Dermis microvascular lymphatic vessel endothelial cell (primary cell): ENCODE measurements around the gene TNIP2. TPM values are rescaled to one million over a fixed set of nuclear protein-coding genes. Genes with fewer than 3 reads are reported as not detected.
A peak's percentile ranks its signal among the peaks of the same experiment; 100 is the strongest.
"Not testable (repeated sequence)": the region's sequence is repeated elsewhere in the genome, so short reads cannot be mapped to it uniquely, and the experiment has no call there.

Source experiments
- DNase-seq, 2 donors: peaks; one replicate each; pipeline versions ENCODE4 v3.0.0 to v3.0.0-alpha.2; 2010; ENCODE audit warnings: low read depth in 2 of 2
- total RNA-seq: library from RNA; depleted of rRNA; stranded (reverse); fragments of >200 nt; gene quantifications from 2 replicates; pipeline ENCODE4 v1.2.1, GENCODE V29; 2014

TNIP2 gene
- total RNA-seq, 1 donor from 2014 or later = 71.6 TPM

GRCh38 chr4:2768124-2768523 is 12.0 kb upstream of the TNIP2 start:
- DNase-seq = no peak

- DNase-seq = no peak
Measured at GRCh38 chr4:2767705-2768074, 11.6 kb upstream of the TNIP2 start.

GRCh38 chr4:2767046-2767704 is 11.0 kb upstream of the TNIP2 start:
- DNase-seq = no peak

GRCh38 chr4:2765832-2766526 is 9.8 kb upstream of the TNIP2 start:
- DNase-seq = no peak

- no peak for DNase-seq
Measured at GRCh38 chr4:2763511-2763967, 7.4 kb upstream of the TNIP2 start.

GRCh38 chr4:2762486-2763370 is 6.6 kb upstream of the TNIP2 start:
- DNase-seq = not testable (repeated sequence)

GRCh38 chr4:2762048-2762447 is 5.9 kb upstream of the TNIP2 start:
- DNase-seq = no peak

GRCh38 chr4:2761035-2761923 is 5.1 kb upstream of the TNIP2 start:
- peak; percentile 29 to 67 for DNase-seq

GRCh38 chr4:2757426-2757825 is 1.3 kb upstream of the TNIP2 start:
- DNase-seq = no peak

GRCh38 chr4:2756691-2757350 is 685 bp upstream of the TNIP2 start:
- DNase-seq = no peak

GRCh38 chr4:2754848-2755819 is 1.0 kb downstream of the TNIP2 start:
- no peak for DNase-seq

- DNase-seq = peak in 1 of 2 donors; percentile 46
Measured at GRCh38 chr4:2753436-2753835, 2.7 kb downstream of the TNIP2 start.

GRCh38 chr4:2750719-2751605 is 5.2 kb downstream of the TNIP2 start:
- no peak for DNase-seq

- peak in 1 of 2 donors; percentile 50 for DNase-seq
Measured at GRCh38 chr4:2746891-2747695, 9.0 kb downstream of the TNIP2 start.

GRCh38 chr4:2745981-2746806 is 9.9 kb downstream of the TNIP2 start:
- DNase-seq = peak; percentile 71 to 89

- DNase-seq = no peak
Measured at GRCh38 chr4:2745516-2745915, 10.6 kb downstream of the TNIP2 start.
